ENCODE measurements around the gene PSEN2.

Gene PSEN2

GRCh38 chr1:226865590-226865989 lies 4.8 kb upstream of the PSEN2 start:
- no peak for DNase-seq (ENCODE audit: low read depth)

DNA sequence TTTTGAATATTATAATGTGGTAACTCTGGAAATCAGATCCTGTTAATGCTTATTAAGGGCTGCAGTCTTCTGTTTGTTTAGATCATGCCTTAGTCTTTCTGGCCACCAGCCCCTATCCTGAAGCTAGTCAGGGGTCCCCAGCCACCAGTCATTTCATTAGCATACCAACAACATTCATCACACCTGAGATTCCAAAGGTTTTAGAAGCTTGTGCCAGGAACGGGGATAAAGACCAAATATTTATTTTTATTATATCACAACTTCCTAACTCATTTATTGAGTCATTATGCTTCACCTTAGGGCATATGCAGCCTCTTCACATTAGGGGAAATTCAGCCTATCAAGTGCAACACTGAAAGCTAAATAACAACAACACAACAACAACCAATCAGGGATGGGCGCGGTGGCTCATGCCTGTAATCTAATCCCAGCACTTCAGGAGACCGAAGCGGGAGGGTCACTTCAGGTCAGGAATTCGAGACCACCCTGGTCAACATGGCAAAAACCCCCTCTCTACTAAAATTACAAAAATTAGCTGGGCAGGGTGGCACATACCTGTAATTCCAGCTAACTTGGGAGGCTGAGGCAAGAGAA lies 2.9 kb upstream of the PSEN2 start:
- no peak for DNase-seq (ENCODE audit: low read depth)

GRCh38 chr1:226868726-226869125 lies 1.7 kb upstream of the PSEN2 start:
- no peak for DNase-seq (ENCODE audit: low read depth)

DNA sequence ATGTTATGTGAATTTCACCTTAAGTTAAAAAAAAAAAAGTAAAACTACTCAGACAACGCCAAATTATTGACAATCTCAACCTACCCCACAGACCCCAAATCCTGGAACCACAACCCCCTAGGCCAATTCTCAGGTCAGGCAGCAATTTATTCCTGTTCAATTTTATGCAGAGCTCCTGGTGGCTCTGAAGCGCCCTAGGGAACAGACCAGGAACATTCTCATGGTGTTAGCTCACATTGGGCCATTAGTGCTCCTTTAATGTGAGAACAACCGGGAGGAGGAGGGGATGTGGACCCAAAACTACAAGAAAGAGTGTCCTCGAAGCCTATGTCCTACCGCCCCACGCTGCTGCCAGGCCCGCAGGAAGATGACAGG lies 403 bp upstream of the PSEN2 start:
- no peak for DNase-seq (ENCODE audit: low read depth)

DNA sequence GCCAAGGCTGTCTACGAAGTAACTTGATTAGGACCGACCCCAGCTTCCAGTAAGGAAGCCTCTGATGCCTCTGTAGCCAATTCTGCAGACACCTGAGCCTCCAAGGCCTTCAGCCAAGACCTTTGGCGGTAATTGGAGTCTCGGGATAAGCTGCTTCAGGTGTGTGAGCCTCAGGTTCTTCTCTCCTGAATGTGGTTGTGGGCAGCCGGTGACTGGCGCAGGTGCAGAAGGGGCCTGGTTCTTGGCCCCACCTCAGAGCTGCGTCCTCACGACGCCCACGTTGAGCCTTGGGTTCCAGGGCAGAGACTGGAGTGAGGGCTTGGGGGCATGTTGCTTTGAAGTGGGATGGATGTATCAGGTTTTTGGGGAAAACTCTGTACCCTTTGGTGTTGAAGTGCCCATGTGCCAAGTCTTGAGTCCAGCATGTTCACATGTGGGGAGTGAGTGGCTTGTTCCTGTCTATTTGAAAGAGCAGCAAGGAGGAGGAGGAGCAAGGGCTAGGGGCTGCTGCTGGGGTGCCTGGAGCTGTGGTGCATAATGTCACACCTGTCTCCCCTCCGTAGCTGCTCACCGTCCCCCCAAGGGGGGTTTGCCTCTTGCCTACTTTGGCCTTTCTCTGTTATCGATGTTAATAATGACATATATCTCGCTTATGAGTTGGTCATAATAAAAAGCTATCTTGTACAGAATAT lies 1.4 kb downstream of the PSEN2 start:
- DNase-seq (ENCODE audit: low read depth): no peak

DNA sequence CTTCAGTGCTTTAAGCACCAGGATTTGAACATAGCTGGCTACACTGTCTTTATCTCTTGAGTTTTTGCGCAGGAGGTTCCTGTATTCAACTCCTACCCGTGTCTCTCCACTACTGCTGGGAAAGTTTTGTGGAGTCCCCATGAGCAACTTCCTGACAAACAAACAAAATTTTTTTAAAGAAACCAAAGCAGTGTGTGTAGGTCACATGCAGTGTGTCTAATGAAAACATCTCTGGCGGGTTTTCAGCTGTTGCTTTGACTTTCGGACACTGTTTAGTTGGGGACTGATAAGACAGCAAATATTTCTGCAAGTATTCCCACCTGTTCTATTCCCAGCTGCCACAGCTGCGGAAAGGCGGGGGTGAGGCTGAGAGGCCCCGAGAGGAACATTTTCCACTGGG lies 2.0 kb downstream of the PSEN2 start:
- no peak for DNase-seq (ENCODE audit: low read depth)

GRCh38 chr1:226873771-226874578 lies 3.6 kb downstream of the PSEN2 start:
- no peak for DNase-seq (ENCODE audit: low read depth)

DNA sequence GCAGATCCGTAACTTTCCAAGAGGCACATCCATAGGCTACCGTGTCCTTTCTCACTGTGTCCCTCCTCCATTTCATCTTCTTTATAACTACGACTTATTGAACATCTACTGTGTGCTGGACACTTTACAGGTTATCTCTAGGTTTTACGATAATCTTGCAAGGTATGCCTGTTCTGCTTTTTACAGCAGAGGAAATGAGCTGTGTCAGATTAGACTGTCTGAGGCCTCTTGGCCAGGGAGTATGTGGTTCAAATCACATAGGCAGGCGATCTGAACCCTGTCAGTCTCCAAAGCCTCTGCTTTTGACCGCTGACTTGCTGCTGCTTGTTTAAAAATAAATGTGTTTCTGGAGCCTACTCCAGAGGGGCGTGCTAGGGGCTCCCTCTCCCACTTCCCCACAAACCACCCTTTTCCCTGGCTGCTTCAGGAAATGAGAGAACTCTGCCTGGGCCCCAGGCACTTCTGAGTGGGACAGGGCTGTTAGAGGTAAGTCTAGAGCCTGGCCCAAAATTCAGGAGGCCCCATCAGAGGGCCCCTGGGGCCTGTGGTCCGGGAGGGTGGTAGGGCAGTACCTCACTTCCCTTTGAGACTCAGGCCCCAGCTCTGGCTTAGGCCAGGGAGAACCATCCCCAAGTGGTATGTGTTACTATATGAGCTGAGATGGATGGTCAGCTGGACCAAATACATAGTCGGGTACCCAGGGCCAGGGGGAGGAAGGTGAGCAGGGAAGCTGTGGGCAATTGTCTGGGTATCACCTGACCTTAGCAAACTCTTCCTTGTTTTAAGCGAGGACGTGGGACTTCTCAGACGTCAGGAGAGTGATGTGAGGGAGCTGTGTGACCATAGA lies 4.4 kb downstream of the PSEN2 start:
- DNase-seq (ENCODE audit: low read depth): no peak

- no peak for DNase-seq (ENCODE audit: low read depth)
Measured at GRCh38 chr1:226875641-226876295, 5.4 kb downstream of the PSEN2 start.

DNA sequence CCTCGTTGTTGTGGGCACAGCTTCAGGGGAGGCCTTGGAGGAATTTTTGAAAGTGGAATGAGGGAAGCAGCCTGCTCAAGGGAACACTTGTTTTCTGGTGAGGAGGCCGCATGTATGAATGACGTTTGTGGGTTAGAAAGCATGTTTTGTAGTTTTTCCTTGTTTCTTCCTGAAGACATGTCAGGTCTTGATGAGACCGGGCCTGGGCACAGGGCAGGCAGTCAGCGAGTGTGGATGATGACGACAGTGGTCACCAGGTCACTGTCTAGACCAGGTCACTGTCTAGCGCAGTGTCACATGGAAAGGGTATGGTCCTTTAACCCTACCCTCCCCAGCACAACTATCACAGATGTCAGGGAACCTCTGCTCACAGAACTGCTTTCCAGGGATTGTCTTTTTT lies 7.3 kb downstream of the PSEN2 start:
- no peak for DNase-seq (ENCODE audit: low read depth)

DNA sequence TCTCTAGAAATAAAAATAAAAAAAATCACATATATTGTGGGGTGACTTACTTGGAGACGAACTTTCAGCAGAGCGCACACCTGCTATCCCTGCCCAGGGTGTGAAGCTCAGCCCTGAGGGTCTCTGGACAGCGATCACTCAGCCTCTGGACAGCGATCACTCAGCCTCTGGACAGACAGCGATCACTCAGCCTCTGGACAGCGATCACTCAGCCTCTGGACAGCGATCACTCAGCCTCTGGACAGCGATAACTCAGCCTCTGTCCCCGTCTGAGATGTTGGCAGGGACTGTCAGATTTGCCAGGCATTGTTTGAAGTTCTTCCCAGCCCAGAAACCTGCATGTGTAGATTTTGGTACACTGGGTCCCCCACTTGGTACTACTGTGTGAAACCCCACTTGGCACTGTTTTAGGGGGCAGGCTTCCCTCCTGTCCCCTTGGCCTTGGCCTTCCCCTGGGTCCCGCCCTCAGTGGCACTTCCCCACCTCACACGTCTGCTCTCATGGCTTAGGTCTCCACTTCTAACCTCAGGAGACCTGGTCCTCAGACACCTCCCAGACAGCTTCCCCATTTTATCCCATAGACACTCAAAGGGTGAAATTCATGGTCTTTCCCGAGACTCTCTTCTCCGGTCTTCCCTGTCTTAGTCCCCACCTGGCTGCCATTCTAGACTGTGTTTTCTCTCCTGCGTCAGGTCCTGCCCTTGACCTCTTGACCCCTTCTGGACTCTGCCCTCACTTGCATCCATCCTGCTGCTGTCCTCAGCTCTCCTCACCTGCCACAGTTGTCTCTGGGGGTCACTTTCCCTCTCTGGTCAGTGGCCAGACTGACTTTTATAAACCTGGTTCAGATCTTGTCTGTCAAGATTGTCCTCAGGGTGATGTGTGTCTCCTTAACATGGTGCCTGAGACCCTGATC lies 10.2 kb downstream of the PSEN2 start:
- no peak for DNase-seq (ENCODE audit: low read depth)

DNA sequence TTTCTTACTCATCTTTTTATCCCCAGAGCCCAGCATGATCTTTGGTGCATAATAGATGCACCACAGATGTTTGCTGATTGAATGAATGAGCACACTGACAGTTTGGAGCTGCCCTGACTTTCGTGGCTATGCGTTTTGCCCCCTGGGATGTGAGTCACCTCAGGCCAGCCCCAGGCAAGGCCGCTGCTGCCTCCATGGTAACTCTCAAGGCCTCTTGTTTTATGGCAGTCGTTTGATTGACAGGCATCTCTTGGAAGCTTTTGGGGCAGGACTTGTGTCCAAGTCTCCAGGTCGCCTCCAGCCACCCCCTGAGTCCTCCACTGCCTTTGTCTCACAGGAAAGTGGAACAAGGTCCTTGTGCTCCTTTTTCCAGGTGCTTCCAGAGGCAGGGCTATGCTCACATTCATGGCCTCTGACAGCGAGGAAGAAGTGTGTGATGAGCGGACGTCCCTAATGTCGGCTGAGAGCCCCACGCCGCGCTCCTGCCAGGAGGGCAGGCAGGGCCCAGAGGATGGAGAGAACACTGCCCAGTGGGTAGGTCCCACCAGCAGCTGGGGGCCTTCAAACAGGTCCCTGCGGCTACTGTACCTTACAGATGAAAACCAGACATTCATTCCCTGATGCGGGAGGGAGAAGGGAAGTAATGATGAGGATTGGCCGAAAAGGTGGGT lies 11.2 kb downstream of the PSEN2 start:
- no peak for DNase-seq (ENCODE audit: low read depth)

DNA sequence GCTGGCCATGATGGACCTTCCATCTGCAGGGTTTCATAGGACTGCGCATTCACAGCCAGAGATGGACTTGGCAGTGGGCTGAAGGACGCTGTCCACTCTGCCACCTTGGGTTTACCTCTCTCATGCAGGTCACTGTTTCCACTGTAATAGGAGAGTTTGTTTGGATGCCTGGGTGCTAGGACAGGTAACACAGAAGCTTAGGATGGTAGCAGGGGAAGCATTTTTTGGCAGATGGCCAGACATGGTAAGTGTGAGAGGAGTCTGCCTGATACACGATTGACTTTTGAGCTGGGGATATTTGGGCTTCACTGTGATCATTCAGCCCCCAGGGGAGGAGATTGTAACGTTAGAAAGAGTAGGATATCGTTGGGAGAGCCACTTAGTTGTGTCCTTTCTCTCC lies 11.8 kb downstream of the PSEN2 start:
- no peak for DNase-seq (ENCODE audit: low read depth)

- no peak for DNase-seq (ENCODE audit: low read depth)
Measured at GRCh38 chr1:226882631-226883409, 12.4 kb downstream of the PSEN2 start.

GRCh38 chr1:226883630-226884029 lies 13.2 kb downstream of the PSEN2 start:
- DNase-seq (ENCODE audit: low read depth): no peak

DNA sequence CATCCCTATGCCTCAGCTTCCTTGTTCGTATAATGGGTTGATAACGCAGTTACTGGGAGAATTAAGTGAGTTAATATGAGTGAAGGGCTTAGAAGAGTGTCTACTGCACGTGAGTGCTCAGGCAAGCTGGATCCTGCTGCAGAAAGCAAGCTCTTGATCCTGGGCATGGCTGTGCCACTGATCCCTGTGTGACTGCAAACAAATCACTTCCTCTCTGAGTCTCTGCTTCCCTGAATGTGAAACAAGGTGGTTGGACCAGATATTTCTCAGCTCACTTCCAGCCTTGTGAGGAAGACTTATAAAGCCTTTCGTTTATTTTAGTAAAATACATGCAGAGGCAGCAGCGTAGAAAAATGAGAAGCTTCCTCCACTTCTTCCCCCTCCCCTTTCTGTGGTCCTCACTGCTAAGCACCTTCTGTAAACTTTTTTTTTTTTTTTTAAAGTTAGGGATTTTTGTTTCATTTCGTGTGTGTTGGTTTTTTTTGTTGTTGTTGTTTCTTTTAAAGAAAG lies 13.8 kb downstream of the PSEN2 start:
- no peak for DNase-seq (ENCODE audit: low read depth)

- no peak for DNase-seq (ENCODE audit: low read depth)
Measured at GRCh38 chr1:226884966-226885820, 14.8 kb downstream of the PSEN2 start.

All from GM04504 (cell line).